Head of caudate nucleus (tissue), 42 donors: ENCODE results near the gene UNC13A.
"Not testable (repeated sequence)": the region's sequence is repeated elsewhere in the genome, so short reads cannot be mapped to it uniquely, and the experiment has no call there.

Experiments used
- DNase-seq, 42 donors: peaks; one replicate each; pipeline versions ENCODE4 v3.0.0 to v3.0.0-alpha.2; 2020 to 2021; ENCODE audit warnings: mixed read lengths in 7 of 42
- intact Hi-C: fragments of 100-400 bp; cut with DNase I; formaldehyde crosslinking; loops from one replicate; pipeline ENCODE4 v1.15.0; 2022

UNC13A gene

DNA sequence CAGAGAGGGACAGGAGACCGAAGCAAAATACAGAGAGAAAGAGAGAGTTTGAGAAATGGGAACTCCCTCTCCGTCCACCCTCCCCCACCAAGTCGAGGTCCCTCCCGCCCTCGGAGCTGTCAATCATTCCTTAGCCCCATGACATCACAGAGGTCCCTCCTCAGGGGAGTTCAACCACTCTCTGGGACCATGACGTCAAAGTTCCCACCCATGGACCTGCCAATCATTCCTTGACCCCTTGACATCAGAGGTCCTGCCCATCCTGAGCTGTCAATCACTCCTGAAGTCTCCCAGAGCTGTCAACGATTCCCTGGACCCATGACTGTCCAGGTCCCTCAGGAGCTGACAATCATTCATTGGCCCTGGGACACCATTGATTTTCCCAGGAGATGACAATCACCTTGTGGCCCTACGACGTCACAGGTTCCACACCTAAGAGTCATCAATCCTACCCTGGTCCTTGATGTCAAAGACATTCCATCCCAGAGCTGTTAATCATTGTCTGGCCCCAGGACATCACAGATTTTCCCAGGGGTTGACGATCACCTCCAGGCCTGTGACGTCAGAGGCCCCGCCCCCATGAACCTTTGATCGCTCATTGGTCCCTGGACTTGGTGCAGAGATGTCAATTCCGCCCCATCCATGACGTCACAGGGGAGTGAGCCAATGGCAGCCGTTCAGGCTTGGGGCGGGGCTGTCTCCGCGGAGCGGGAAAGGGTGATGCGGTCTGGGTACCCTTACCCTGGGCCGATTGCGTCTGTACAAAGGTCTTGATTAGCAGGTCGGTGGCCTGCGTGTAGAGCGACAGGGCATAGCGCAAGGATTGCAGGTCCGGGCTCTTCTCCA, 71.0 kb downstream of the UNC13A start:
- no peak for DNase-seq
- intact Hi-C loops: no loop called here

DNA sequence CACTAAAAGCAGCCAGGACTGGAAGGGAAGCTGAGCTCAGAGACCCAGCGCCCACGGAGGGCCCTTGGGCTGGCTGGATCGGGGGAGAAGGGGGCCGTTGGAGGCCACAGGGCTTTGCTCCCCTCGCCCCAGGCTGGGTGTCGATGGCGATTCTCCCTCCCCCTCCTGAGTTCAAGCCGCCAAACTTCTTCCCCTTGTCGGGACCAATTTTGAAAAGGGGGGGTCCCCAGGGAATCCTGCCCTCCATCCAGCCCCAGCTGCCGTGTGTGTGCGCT, 71.5 kb downstream of the UNC13A start:
- intact Hi-C loops: no loop called here
- DNase-seq: no peak

DNA sequence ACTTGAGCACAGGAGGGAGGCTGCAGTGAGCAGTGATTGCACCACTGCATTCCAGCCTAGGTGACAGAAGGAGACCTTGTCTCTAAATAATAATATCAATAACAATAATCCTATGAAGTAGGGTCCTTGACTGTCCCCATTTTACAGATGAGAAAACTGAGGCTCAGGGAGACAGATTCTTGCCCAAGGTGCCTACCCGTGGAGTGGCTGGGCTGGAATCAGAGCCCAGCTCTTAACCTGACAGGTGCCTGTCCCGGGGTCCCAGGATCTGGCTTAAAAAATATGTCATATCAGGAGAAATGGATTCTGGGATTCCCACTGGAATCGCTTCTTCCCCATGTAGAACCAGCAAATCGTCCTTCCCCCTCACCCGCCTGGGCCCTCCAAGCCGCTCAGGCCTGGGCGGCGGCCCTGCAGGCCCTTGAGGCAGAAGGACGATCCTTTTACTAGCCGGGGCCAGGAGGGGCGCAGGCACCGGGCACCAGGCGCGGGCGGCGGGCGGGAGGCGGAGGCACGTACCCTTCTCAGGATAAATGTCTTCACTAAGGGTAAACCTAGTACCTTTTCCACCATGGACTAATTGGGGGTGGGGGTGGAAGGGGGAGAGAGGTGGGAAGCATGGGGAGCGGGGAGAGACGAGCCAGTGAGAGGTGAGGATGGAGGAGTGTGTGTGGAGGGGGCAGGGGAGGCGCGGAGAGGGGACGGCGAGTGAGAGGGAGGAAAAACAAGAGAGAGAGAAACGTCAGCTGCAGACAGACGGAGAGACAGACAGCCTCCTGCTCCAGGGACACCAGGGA, 72.1 kb downstream of the UNC13A start:
- DNase-seq: peak in 1 of 42 donors; percentile 9
- intact Hi-C loops: no loop called here

DNA sequence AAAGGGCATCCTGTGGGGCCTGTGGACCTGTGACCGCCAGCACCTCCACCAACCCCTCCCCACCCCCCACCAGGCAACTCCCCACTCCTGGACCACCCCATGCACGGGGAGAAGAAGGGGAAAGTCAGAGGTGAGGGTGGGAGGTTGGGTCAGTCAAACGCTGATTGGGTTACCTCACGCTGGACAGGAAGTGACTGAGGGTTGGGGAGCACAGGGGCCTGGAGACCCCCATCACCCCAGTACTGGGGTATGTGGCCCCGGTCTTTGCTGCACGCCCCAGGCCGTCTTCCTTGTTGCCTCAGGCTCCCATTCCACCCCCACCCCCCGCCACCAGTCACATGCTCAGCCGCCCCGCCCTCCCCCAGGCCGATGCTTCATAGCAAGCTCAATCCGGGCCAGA, 73.7 kb downstream of the UNC13A start:
- intact Hi-C loops: no loop called here
- no peak for DNase-seq

- intact Hi-C loops: no loop called here
- DNase-seq: no peak
Observed at GRCh38 chr19:17611462-17612244, 76.5 kb downstream of the UNC13A start.

- DNase-seq: peak in 1 of 42 donors; percentile 14
- intact Hi-C loops: no loop called here
Observed at GRCh38 chr19:17610384-17610783, 77.8 kb downstream of the UNC13A start.

- intact Hi-C loops: no loop called here
- no peak for DNase-seq
Observed at GRCh38 chr19:17607936-17608335, 80.2 kb downstream of the UNC13A start.

GRCh38 chr19:17606590-17607185, 81.5 kb downstream of the UNC13A start:
- no peak for DNase-seq
- intact Hi-C loops: no loop called here

DNA sequence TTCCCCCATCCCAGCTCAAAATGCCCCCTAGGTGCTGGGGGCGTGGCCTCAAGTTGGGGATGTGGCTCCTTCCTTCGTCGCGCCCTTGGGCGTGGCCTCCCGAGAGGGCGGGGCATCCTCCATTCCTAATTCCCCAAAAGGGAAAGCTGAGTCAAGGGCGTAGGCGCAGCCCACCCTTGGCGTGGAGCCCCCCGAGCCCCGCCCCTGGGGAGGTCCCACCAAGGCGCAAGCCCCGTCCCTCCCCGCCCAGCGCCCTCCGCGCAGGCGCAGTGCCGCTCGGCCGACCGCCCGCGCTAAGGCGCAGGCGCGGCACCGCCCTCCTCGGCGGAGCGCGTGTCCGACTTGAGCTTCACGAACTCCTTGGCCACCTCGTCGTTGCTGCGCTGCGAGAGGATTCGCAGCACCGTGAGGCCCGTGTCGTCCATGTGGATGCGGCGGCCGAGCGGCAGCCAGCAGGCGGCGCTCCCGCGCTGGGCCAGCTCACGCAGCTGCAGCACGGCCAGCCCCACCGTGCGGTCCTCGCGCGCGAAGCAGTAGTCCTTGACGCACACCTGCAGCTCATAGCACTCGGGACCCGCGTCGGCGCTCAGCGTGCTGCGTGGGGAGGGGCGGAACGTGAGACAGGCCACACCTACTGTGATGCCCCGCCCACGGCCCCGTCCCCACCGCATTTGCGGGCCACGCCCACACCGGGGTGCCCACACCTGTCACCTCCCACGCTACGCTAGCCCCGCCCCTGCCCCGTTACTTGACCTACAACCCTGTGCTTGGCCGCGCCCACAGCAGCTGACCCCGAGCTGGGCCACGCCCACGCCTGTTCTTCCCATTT, 82.2 kb downstream of the UNC13A start:
- intact Hi-C loops: no loop called here
- DNase-seq: peak; percentile 16 to 73 (median 50)

GRCh38 chr19:17605117-17605516, 83.0 kb downstream of the UNC13A start:
- DNase-seq: no peak
- intact Hi-C loops: no loop called here

- no peak for DNase-seq
- intact Hi-C loops: no loop called here
Observed at GRCh38 chr19:17604372-17605025, 83.7 kb downstream of the UNC13A start.

DNA sequence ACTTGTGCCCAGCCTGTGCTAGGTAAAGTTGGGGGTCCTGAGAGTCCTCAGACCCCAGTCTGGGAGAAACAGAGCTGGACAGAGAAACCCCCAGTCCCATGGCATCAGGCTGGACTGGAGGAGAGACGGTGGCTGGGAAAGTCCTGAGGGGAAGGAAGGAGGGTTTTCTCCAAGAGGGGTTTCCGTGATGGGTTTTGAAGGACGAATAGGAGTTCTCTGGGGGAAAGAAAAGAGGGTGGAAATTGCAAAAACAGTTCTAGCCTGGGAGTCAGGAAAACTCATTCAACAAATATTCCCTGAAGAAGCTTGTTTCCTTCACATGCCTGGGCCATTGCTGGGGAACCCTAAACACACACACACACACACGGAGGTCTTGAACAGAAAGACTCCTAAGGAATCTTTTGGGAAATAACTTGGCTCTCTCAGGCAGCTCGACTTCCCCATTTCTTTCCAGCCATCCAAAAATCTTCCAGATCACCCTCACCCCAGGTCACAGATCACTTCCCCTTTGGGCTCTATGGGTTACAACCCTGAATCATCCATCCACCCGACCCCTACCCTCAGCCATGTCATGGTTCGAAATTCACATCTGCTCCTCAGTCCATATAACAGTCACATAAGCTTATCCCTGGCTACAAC, 85.2 kb downstream of the UNC13A start:
- intact Hi-C loops: no loop called here
- no peak for DNase-seq

DNA sequence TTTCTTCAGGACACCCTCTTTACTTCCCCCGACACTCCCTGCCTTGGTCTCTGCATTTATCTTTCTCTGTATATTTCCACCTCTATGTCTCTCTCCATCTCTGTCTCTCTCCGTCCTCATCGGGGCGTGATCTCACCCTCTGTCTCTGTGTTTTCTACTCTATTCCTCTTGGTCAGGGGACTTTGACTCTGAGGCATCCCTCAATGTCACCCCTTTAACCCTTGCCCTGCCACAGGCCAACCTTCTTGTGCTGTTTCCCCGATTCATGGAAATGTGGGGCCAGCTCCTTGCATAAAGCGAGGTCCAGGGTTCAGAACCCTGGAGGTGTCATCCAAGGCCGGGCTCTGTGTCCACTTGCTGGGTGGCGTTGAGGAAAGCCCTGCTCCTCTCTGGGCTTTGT, 85.9 kb downstream of the UNC13A start:
- no peak for DNase-seq
- intact Hi-C loops: no loop called here

- intact Hi-C loops: no loop called here
- DNase-seq: no peak
Observed at GRCh38 chr19:17601683-17602082, 86.5 kb downstream of the UNC13A start.

DNA sequence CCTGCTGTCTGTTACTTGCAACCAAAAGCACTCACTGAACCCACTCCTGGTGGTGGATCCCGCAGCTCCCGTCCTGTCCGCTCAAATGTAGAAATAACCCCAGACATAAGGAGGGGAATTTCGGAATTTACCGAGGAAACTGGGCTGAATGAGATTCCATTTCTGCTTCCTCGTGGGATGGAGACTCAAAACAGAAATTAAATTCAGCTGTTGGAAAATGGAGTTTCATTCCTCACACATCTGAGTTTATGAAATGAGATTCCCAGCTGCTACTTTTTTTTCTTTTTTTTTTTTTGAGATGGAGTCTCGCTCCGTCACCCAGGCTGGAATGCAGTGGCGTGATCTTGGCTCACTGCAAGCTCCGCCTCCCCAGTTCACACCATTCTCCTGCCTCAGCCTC, 88.4 kb downstream of the UNC13A start:
- DNase-seq: no peak
- intact Hi-C loops: no loop called here

DNA sequence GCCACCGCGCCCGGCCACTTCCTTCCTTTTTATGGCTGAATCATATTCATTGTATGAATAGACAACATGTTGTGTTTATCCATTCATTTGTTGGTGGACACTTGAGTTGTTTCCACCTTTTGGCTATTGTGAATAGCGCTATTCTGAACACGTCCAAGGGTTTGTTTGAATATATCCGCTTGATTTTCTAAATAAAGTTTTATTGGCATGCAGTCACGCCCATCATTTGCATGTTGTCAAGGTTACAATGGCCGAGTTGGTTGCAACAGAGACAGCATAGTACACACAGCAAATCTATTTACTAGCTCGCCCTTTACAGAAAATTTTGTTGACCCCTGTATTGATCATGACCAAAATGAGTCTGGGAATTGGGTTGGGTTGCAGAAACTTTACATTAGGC, 89.2 kb downstream of the UNC13A start:
- intact Hi-C loops: no loop called here
- DNase-seq: no peak

DNA sequence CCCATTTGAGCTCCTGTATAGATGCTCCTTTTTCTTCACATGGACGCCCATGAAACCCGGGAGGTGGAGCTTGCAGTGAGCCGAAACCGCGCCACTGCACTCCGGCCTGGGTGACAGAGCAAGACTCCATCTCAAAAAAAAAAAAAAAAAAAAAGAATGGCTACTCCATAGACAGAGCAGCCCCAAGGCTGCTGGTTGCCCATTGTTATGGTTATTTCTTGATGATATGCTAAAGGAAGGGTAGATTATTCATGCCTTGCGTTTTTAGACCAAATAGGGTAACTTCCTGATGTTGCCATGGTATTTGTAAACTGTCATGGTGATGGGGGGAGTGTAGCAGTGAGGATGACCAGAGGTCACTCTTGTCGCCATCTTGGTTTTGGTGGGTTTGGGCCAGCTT, 90.1 kb downstream of the UNC13A start:
- intact Hi-C loops, DNase-seq: not testable (repeated sequence)

DNA sequence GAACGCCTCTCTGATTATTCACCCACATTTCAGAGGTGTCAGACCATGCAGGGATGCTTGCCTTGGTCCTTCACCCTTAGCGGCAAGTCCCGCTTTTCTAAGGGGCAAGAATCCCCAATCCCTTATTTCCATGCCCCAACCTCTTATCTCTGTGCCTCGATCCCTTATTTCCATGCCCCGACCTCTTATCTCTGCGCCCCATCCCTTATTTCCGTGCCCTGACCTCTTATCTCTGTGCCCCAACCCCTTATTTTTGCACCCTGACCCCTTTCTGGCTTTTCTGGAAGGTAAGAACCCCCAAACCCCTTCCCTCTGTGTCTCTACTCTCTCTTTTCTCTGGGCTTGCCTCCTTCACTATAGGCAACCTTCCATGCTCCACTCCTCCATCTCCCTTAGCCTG, 93.9 kb downstream of the UNC13A start:
- intact Hi-C loops: not testable (repeated sequence)

More for the DNA sequence above, 93.9 kb downstream of the UNC13A start:
- DNase-seq: not testable (repeated sequence)
